Neural cell (in vitro differentiated cells): ENCODE measurements around the gene USP15. TPM values are rescaled to one million over a fixed set of nuclear protein-coding genes. Genes with fewer than 3 reads are reported as not detected.
"Not testable (repeated sequence)": the region's sequence is repeated elsewhere in the genome, so short reads cannot be mapped to it uniquely, and the experiment has no call there.

ENCODE experiments used
- H2AFZ ChIP-seq: fragments of 200-600, 300-800 bp; sonication (generic), shearing (Covaris generic); 2 replicates; pipeline ENCODE4 v1.6.0; 2014; ENCODE audit warnings: low read depth, mild to moderate bottlenecking, antibody characterized with exemption, low read length, moderate library complexity
- H3F3A ChIP-seq: fragments of 200-600 bp; shearing (Covaris generic); 2 replicates; pipeline ENCODE4 v1.6.1; 2016; ENCODE audit warnings: mild to moderate bottlenecking, moderate library complexity, mixed read lengths, antibody characterized with exemption, low read length; ENCODE audit not compliant: insufficient read depth, poor library complexity, severe bottlenecking
- H3K27ac ChIP-seq: fragments of 200-600, 300-800 bp; sonication (generic), shearing (Covaris generic); 2 replicates; pipeline ENCODE4 v1.5.1; 2014; ENCODE audit warnings: mild to moderate bottlenecking, low read length, moderate library complexity
- H3K27me3 ChIP-seq: fragments of 300-800, 200-600 bp; sonication (generic), shearing (Covaris generic); 2 replicates; pipeline ENCODE4 v1.6.0; 2014; ENCODE audit warnings: mild to moderate bottlenecking, low read depth, low read length, moderate library complexity; ENCODE audit not compliant: insufficient read depth
- H3K36me3 ChIP-seq: fragments of 300-800, 200-600 bp; sonication (generic), shearing (Covaris generic); 2 replicates; pipeline ENCODE4 v1.5.1; 2014; ENCODE audit warnings: mild to moderate bottlenecking, antibody characterized with exemption, low read length, moderate library complexity; ENCODE audit not compliant: insufficient read depth
- H3K4me2 ChIP-seq: fragments of 300-800, 200-600 bp; sonication (generic), shearing (Covaris generic); 2 replicates; pipeline ENCODE4 v1.6.0; 2014; ENCODE audit warnings: mild to moderate bottlenecking, low read length
- H3K4me3 ChIP-seq: fragments of 300-800, 200-600 bp; sonication (generic), shearing (Covaris generic); 2 replicates; pipeline ENCODE4 v1.5.1; 2014; ENCODE audit warnings: mild to moderate bottlenecking, low read length, moderate library complexity
- H3K79me2 ChIP-seq: fragments of 200-600 bp; shearing (Covaris generic); replicated peaks from 2 replicates; pipeline ENCODE4 v1.6.0; 2014; ENCODE audit warnings: mild to moderate bottlenecking, low read length, moderate library complexity; ENCODE audit not compliant: insufficient read depth
- H3K9ac ChIP-seq: fragments of 300-800, 200-600 bp; sonication (generic), shearing (Covaris generic); 2 replicates; pipeline ENCODE4 v1.6.1; 2016; ENCODE audit warnings: mild to moderate bottlenecking, low read length, mixed read lengths
- H3K9me2 ChIP-seq: fragments of 200-600 bp; shearing (Covaris generic); 2 replicates; pipeline ENCODE4 v1.6.1; 2016; ENCODE audit warnings: mild to moderate bottlenecking, low read length, mixed read lengths; ENCODE audit not compliant: insufficient read depth
- H3K9me3 ChIP-seq: fragments of 200-600, 300-800 bp; sonication (generic), shearing (Covaris generic); 2 replicates; pipeline ENCODE4 v1.6.1; 2016; ENCODE audit warnings: mild to moderate bottlenecking, mixed run types, low read length, moderate library complexity, mixed read lengths
- H4K20me1 ChIP-seq: fragments of 200-600 bp; shearing (Covaris generic); 2 replicates; pipeline ENCODE4 v1.6.1; 2016; ENCODE audit warnings: mild to moderate bottlenecking, mixed run types; ENCODE audit not compliant: insufficient read depth
- EP300 ChIP-seq: fragments of 450-650 bp; conservative IDR thresholded peaks from 2 replicates; pipeline ENCODE4 v1.6.1; 2014; ENCODE audit warnings: antibody characterized with exemption, mild to moderate bottlenecking, moderate library complexity; ENCODE audit not compliant: poor library complexity, severe bottlenecking
- EZH2 ChIP-seq: fragments of 200-600, 300-800 bp; shearing (Covaris generic), sonication (generic); IDR thresholded peaks from 2 replicates; pipeline ENCODE4 v1.6.1; 2014; ENCODE audit warnings: antibody characterized with exemption, low read length, borderline replicate concordance, mild to moderate bottlenecking; ENCODE audit not compliant: insufficient read depth, poor library complexity, severe bottlenecking
- MXI1 ChIP-seq: fragments of 450-650 bp; conservative IDR thresholded peaks from 2 replicates; pipeline ENCODE4 v1.6.1; 2014; ENCODE audit warnings: antibody characterized with exemption, mild to moderate bottlenecking; ENCODE audit not compliant: poor library complexity, severe bottlenecking
- POLR2AphosphoS5 ChIP-seq: IDR thresholded peaks from 2 replicates; pipeline ENCODE4 v1.6.1; 2012
- RAD21 ChIP-seq: fragments of 450-650 bp; conservative IDR thresholded peaks from 2 replicates; pipeline ENCODE4 v1.6.1; 2014; ENCODE audit warnings: antibody characterized with exemption, mild to moderate bottlenecking, moderate library complexity
- SMC3 ChIP-seq: fragments of 450-650 bp; conservative IDR thresholded peaks from 2 replicates; pipeline ENCODE4 v1.6.1; 2014; ENCODE audit warnings: antibody characterized with exemption, mild to moderate bottlenecking, moderate library complexity; ENCODE audit not compliant: poor library complexity
- TAF1 ChIP-seq: IDR thresholded peaks from 2 replicates; pipeline ENCODE4 v1.6.1; 2012; ENCODE audit warnings: low read depth
- polyA plus RNA-seq: library from polyadenylated mRNA; depleted of rRNA; stranded (reverse); fragments of >200 nt; gene quantifications from 2 replicates; pipeline ENCODE4 v1.2.3, GENCODE V29; 2014
- TF ChIP-seq, protein P1 (sequence below): fragments of 450-650 bp; IDR thresholded peaks from 2 replicates; pipeline ENCODE4 v1.5.1; 2014; ENCODE audit warnings: antibody characterized with exemption, mild to moderate bottlenecking, moderate library complexity; ENCODE audit not compliant: poor library complexity, severe bottlenecking
- TF ChIP-seq, protein P2 (sequence below): IDR thresholded peaks from 2 replicates; pipeline ENCODE4 v1.6.1; 2012; ENCODE audit warnings: borderline replicate concordance

The USP15 gene
- polyA plus RNA-seq, 1 donor from 2014 or later, result 113 TPM

DNA sequence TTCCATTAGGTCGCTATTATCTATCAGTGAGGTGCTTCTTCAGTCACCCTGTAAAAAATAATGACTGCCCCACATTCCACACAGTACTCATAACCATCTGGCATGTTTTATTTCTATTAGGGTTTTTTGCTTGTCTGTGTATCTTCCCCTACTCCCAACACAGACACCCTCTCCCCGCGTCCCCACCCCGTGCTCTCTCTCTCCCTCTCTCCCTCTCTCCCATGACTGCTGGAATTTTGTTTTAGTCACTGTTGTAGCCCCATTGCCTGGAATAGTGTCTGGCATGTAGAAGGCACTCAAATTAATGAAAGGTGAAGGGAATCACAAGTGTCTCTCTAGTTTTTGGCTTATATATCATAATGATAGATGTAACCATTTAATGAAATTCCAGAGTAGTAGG, 103.3 kb downstream of the USP15 start:
- TF ChIP-seq, protein P1, sequence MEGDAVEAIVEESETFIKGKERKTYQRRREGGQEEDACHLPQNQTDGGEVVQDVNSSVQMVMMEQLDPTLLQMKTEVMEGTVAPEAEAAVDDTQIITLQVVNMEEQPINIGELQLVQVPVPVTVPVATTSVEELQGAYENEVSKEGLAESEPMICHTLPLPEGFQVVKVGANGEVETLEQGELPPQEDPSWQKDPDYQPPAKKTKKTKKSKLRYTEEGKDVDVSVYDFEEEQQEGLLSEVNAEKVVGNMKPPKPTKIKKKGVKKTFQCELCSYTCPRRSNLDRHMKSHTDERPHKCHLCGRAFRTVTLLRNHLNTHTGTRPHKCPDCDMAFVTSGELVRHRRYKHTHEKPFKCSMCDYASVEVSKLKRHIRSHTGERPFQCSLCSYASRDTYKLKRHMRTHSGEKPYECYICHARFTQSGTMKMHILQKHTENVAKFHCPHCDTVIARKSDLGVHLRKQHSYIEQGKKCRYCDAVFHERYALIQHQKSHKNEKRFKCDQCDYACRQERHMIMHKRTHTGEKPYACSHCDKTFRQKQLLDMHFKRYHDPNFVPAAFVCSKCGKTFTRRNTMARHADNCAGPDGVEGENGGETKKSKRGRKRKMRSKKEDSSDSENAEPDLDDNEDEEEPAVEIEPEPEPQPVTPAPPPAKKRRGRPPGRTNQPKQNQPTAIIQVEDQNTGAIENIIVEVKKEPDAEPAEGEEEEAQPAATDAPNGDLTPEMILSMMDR, result no peak
- TF ChIP-seq MXI1 (no peak), EP300 (no peak), TAF1 (no peak), RAD21 (no peak), POLR2AphosphoS5 (no peak), EZH2 (no peak), SMC3 (no peak)
- TF ChIP-seq, protein P2, sequence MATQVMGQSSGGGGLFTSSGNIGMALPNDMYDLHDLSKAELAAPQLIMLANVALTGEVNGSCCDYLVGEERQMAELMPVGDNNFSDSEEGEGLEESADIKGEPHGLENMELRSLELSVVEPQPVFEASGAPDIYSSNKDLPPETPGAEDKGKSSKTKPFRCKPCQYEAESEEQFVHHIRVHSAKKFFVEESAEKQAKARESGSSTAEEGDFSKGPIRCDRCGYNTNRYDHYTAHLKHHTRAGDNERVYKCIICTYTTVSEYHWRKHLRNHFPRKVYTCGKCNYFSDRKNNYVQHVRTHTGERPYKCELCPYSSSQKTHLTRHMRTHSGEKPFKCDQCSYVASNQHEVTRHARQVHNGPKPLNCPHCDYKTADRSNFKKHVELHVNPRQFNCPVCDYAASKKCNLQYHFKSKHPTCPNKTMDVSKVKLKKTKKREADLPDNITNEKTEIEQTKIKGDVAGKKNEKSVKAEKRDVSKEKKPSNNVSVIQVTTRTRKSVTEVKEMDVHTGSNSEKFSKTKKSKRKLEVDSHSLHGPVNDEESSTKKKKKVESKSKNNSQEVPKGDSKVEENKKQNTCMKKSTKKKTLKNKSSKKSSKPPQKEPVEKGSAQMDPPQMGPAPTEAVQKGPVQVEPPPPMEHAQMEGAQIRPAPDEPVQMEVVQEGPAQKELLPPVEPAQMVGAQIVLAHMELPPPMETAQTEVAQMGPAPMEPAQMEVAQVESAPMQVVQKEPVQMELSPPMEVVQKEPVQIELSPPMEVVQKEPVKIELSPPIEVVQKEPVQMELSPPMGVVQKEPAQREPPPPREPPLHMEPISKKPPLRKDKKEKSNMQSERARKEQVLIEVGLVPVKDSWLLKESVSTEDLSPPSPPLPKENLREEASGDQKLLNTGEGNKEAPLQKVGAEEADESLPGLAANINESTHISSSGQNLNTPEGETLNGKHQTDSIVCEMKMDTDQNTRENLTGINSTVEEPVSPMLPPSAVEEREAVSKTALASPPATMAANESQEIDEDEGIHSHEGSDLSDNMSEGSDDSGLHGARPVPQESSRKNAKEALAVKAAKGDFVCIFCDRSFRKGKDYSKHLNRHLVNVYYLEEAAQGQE, result no peak
- Histone ChIP-seq H3F3A (no peaks in the 10 kb centered on the region), H3K4me2 (no peak overlapping the region), H4K20me1 (no peaks in the 10 kb centered on the region), H3K79me2 (no peaks in the 10 kb centered on the region), H3K9me3 (no peaks in the 10 kb centered on the region), H3K36me3 (no peaks in the 10 kb centered on the region), H3K27me3 (no peaks in the 10 kb centered on the region), H3K27ac (no peak overlapping the region), H2AFZ (no peak overlapping the region), H3K9me2 (no peaks in the 10 kb centered on the region), H3K9ac (no peak overlapping the region), H3K4me3 (no peak overlapping the region)

DNA sequence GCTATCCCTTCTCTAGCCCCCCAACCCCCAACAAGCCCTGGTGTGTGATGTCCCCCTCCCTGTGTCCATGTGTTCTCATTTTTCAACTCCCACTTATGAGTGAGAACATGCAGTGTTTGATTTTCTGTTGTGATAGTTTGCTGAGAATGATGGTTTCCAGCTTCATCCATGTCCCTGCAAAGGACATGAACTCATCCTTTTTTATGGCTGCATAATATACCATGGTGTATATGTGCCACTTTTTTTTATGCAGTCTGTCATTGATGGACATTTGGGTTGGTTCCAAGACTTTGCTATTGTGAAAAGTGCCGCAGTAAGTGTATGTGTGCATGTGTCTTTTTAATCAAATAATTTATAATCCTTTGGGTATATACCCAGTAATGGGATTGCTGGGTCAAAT, 104.5 kb downstream of the USP15 start:
- H3K79me2 ChIP-seq, H3F3A ChIP-seq, H3K9me3 ChIP-seq, H4K20me1 ChIP-seq, H2AFZ ChIP-seq, H3K9ac ChIP-seq, H3K36me3 ChIP-seq, H3K27me3 ChIP-seq, H3K27ac ChIP-seq, H3K4me2 ChIP-seq, H3K4me3 ChIP-seq, H3K9me2 ChIP-seq: not testable (repeated sequence)

DNA sequence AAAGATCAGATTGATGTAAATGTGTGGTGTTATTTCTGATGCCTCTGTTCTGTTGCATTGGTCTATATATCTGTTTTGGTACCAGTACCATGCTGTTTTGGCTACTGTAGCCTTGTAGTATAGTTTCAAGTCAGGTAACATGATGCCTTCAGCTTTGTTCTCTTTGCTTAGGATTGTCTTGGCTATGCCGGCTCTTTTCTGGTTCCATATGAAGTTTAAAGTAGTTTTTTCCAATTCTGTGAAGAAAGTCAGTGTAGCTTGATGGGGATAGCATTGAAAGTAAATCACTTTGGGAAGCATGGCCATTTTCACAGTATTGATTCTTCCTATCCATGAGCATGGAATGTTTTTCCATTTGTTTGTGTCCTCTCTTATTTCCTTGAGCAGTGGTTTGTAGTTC, 105.6 kb downstream of the USP15 start:
- not testable (repeated sequence) for H4K20me1 ChIP-seq, H3K27me3 ChIP-seq, H3K27ac ChIP-seq, H3F3A ChIP-seq, H3K9me2 ChIP-seq, H3K36me3 ChIP-seq, H3K4me3 ChIP-seq, H3K4me2 ChIP-seq, H3K79me2 ChIP-seq, H3K9me3 ChIP-seq, H3K9ac ChIP-seq, H2AFZ ChIP-seq

DNA sequence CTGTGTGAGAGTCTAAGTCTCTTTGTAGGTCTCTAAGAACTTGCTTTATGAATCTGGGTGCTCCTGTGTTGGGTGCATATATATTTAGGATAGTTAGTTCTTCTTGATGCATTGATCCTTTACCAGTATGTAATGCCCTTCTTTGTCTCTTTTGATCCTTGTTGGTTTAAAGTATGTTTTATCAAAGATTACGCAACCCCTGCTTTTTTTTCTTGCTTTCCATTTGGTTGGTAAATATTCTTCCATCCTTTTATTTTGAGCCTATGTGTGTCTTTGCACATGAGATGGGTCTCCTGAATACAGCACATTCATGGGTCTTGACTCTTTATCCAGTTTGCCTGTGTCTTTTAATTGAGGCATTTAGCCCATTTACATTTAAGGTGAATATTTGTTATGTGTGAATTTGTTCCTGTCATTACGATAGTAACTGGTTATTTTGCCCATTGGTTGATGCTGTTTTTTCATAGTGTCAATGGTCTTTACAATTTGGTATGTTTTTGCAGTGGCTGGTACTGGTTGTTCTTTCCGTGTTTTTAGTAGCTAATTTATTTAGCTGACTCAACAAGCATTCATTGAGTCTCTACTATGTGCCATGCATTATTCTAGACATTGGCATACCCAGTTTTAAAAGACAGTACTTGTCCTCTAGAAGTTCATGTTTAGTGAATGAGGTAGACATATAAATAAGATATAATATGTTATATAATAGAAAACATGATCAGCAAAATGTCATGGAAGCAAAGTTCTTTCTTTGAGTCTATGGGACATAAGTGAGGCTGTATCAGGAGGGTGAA, 108.4 kb downstream of the USP15 start:
- H3K36me3 ChIP-seq, H4K20me1 ChIP-seq, H3K79me2 ChIP-seq, H3K9me3 ChIP-seq, H2AFZ ChIP-seq, H3K27me3 ChIP-seq, H3K4me3 ChIP-seq, H3F3A ChIP-seq, H3K9me2 ChIP-seq, H3K9ac ChIP-seq, H3K4me2 ChIP-seq, H3K27ac ChIP-seq: not testable (repeated sequence)
